OCI-LY3 (cell line): ENCODE results near the gene PTPRN2.

Source experiments
- EZH2phosphoT487 ChIP-seq: fragments of 200-600 bp; shearing (Covaris generic); IDR thresholded peaks from 2 replicates; pipeline ENCODE4 v1.6.1; 2018; ENCODE audit warnings: antibody characterized with exemption, mixed run types, low read depth
- TF ChIP-seq, protein P1 (sequence below): fragments of 200-600, 300-600 bp; sonication (generic); IDR thresholded peaks from 2 replicates; pipeline ENCODE4 v1.5.1; 2014; ENCODE audit warnings: antibody characterized with exemption, low read length, low read depth

DNA sequence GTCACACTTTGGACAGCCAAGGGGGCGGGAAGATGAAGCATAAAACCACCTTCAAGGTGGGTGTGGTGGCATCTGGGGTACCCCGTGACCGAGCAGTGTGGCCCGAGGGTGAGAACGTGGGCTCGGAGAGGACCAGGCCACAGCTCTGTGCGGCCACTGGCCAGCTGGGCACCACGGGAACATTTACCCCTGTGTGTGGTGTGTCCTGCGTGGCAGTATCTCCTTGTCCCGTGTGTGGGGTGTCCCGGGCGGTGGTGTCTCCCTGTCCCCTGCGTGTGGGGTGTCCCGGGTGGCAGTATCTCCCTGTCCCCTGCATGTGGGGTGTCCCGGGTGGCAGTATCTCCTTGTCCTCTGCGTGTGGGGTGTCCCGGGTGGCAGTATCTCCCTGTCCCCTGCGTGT, 680.5 kb downstream of the PTPRN2 start:
- TF ChIP-seq EZH2phosphoT487: no peak
- TF ChIP-seq, protein P1, sequence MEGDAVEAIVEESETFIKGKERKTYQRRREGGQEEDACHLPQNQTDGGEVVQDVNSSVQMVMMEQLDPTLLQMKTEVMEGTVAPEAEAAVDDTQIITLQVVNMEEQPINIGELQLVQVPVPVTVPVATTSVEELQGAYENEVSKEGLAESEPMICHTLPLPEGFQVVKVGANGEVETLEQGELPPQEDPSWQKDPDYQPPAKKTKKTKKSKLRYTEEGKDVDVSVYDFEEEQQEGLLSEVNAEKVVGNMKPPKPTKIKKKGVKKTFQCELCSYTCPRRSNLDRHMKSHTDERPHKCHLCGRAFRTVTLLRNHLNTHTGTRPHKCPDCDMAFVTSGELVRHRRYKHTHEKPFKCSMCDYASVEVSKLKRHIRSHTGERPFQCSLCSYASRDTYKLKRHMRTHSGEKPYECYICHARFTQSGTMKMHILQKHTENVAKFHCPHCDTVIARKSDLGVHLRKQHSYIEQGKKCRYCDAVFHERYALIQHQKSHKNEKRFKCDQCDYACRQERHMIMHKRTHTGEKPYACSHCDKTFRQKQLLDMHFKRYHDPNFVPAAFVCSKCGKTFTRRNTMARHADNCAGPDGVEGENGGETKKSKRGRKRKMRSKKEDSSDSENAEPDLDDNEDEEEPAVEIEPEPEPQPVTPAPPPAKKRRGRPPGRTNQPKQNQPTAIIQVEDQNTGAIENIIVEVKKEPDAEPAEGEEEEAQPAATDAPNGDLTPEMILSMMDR: no peak
